ENCODE results near the gene TANC2. TPM values are rescaled to one million over a fixed set of nuclear protein-coding genes. Genes with fewer than 3 reads are reported as not detected.

TANC2 gene
- total and polyA plus RNA-seq, 12 donors, result 1.5 to 50.7 (median 13.3) TPM

- 86 to 94% (median 88%) methylated on average over 1 of the region's 1 CpG for WGBS, 4 donors
- intact Hi-C loops (cut with DNase I), result no loop called here
Observed at GRCh38 chr17:62935098-62935497, 30.9 kb upstream of the TANC2 start.

GRCh38 chr17:62935523-62935922 lies 30.5 kb upstream of the TANC2 start:
- H3K27me3 ChIP-seq, result no peaks in the 10 kb centered on the region
- H3K9me3 ChIP-seq (replicated peaks in 1 of 3), result no peaks in the 10 kb centered on the region
- intact Hi-C loops (cut with DNase I), result no loop called here
- no peak for TF ChIP-seq POLR2A (IDR thresholded peaks at IDR 0.05)
- no peak for TF ChIP-seq CTCF (IDR thresholded peaks at IDR 0.05)
- H3K36me3 ChIP-seq (replicated peaks in 1 of 2), result no peaks in the 10 kb centered on the region
- no peak overlapping the region for H3K4me3 ChIP-seq
- 67 to 83% (median 70%) methylated on average over 2 of the region's 2 CpGs for WGBS, 4 donors
- DNase-seq, result no peak
- no peak overlapping the region for H3K27ac ChIP-seq
- no peaks in the 10 kb centered on the region for H3K4me1 ChIP-seq (replicated peaks in 1 of 2)

More at GRCh38 chr17:62935098-62935497, 30.9 kb upstream of the TANC2 start:
- no peak for TF ChIP-seq CTCF (IDR thresholded peaks at IDR 0.05)
- no peak for TF ChIP-seq POLR2A (IDR thresholded peaks at IDR 0.05)
- H3K4me1 ChIP-seq (replicated peaks in 1 of 2), result no peaks in the 10 kb centered on the region
- no peak for DNase-seq
- H3K9me3 ChIP-seq (replicated peaks in 1 of 3), result no peaks in the 10 kb centered on the region
- no peak overlapping the region for H3K27ac ChIP-seq
- H3K27me3 ChIP-seq, result no peaks in the 10 kb centered on the region
- H3K36me3 ChIP-seq (replicated peaks in 1 of 2), result no peaks in the 10 kb centered on the region
- H3K4me3 ChIP-seq, result no peak overlapping the region

- TF ChIP-seq CTCF (IDR thresholded peaks at IDR 0.05) (no peak), POLR2A (IDR thresholded peaks at IDR 0.05) (no peak)
- intact Hi-C loops (cut with DNase I), result no loop called here
- WGBS, 4 donors, result 37 to 50% (median 47%) methylated on average over 1 of the region's 1 CpG
Observed at GRCh38 chr17:62937606-62938005, 28.4 kb upstream of the TANC2 start.

GRCh38 chr17:62941358-62941991 lies 24.6 kb upstream of the TANC2 start:
- no peak overlapping the region for H3K4me3 ChIP-seq
- no peaks in the 10 kb centered on the region for H3K4me1 ChIP-seq (replicated peaks in 1 of 2)
- H3K9me3 ChIP-seq (replicated peaks in 1 of 3), result no peaks in the 10 kb centered on the region
- no peaks in the 10 kb centered on the region for H3K36me3 ChIP-seq (replicated peaks in 1 of 2)
- no peak overlapping the region for H3K27ac ChIP-seq
- no peak for DNase-seq
- H3K27me3 ChIP-seq, result no peaks in the 10 kb centered on the region
- intact Hi-C loops (cut with DNase I), result no loop called here
- 72 to 85% (median 80%) methylated on average over 4 of the region's 4 CpGs for WGBS, 4 donors
- TF ChIP-seq POLR2A (IDR thresholded peaks at IDR 0.05) (no peak), CTCF (IDR thresholded peaks at IDR 0.05) (no peak)

More at GRCh38 chr17:62937606-62938005, 28.4 kb upstream of the TANC2 start:
- Histone ChIP-seq H3K36me3 (replicated peaks in 1 of 2) (no peaks in the 10 kb centered on the region), H3K4me3 (no peak overlapping the region), H3K9me3 (replicated peaks in 1 of 3) (no peaks in the 10 kb centered on the region), H3K4me1 (replicated peaks in 1 of 2) (no peaks in the 10 kb centered on the region), H3K27me3 (no peaks in the 10 kb centered on the region), H3K27ac (no peak overlapping the region)
- no peak for DNase-seq

Measured in adrenal gland (tissue), 12 donors.